Loucy (cell line): ENCODE results near the gene GOLGA1.

ENCODE experiments used
- H2AFZ ChIP-seq: fragments of 200-600 bp; sonication (generic); 2 replicates; pipeline ENCODE4 v1.6.0; 2016; ENCODE audit warnings: antibody characterized with exemption, mild to moderate bottlenecking, low read length, moderate library complexity
- H3F3A ChIP-seq: fragments of 200-600 bp; 2 replicates; pipeline ENCODE4 v1.6.0; 2016; ENCODE audit warnings: antibody characterized with exemption, low read depth, mild to moderate bottlenecking
- H3K27me3 ChIP-seq: fragments of 200-600 bp; sonication (generic); 2 replicates; pipeline ENCODE4 v1.6.1; 2014; ENCODE audit warnings: low read length, mild to moderate bottlenecking; ENCODE audit not compliant: insufficient read depth, poor library complexity, severe bottlenecking
- H3K36me3 ChIP-seq: fragments of 200-600 bp; sonication (generic); 2 replicates; pipeline ENCODE4 v1.6.1; 2016; ENCODE audit warnings: low read length; ENCODE audit not compliant: insufficient read depth
- H3K4me1 ChIP-seq: fragments of 200-600 bp; sonication (generic); 2 replicates; pipeline ENCODE4 v1.5.1; 2014; ENCODE audit warnings: low read length, mild to moderate bottlenecking; ENCODE audit not compliant: insufficient read depth, poor library complexity, severe bottlenecking
- H3K4me2 ChIP-seq: fragments of 200-600 bp; sonication (generic); 2 replicates; pipeline ENCODE4 v1.6.0; 2014; ENCODE audit warnings: antibody characterized with exemption, low read length, low read depth, mild to moderate bottlenecking; ENCODE audit not compliant: poor library complexity, severe bottlenecking
- H3K4me3 ChIP-seq: fragments of 200-600 bp; sonication (generic); 2 replicates; pipeline ENCODE4 v1.5.1; 2014; ENCODE audit warnings: low read length, mild to moderate bottlenecking, mixed read lengths; ENCODE audit not compliant: poor library complexity, severe bottlenecking
- H3K79me2 ChIP-seq: fragments of 200-600 bp; sonication (generic); 2 replicates; pipeline ENCODE4 v1.6.1; 2014; ENCODE audit warnings: low read length; ENCODE audit not compliant: insufficient read depth
- H3K9ac ChIP-seq: fragments of 200-600 bp; sonication (generic); 2 replicates; pipeline ENCODE4 v1.6.0; 2014; ENCODE audit warnings: mild to moderate bottlenecking, low read depth, low read length, moderate library complexity; ENCODE audit not compliant: poor library complexity, severe bottlenecking
- H3K9me2 ChIP-seq: fragments of 200-600 bp; sonication (generic); replicated peaks from 2 replicates; pipeline ENCODE4 v1.6.1; 2016; ENCODE audit warnings: low read depth, low read length, mixed read lengths
- H3K9me3 ChIP-seq: fragments of 200-600 bp; sonication (generic); 2 replicates; pipeline ENCODE4 v1.6.1; 2014; ENCODE audit warnings: mild to moderate bottlenecking, antibody characterized with exemption, low read length, low read depth; ENCODE audit not compliant: insufficient read depth
- H4K20me1 ChIP-seq: fragments of 200-600 bp; sonication (generic); 2 replicates; pipeline ENCODE4 v1.6.0; 2014; ENCODE audit warnings: antibody characterized with exemption, low read length, mild to moderate bottlenecking; ENCODE audit not compliant: insufficient read depth, poor library complexity, severe bottlenecking
- EZH2phosphoT487 ChIP-seq: fragments of 200-600 bp; IDR thresholded peaks from 2 replicates; pipeline ENCODE4 v1.6.1; 2018; ENCODE audit warnings: antibody characterized with exemption, mild to moderate bottlenecking, moderate library complexity, borderline replicate concordance
- TF ChIP-seq, protein P1 (sequence below): fragments of 200-600 bp; sonication (generic); conservative IDR thresholded peaks from 2 replicates; pipeline ENCODE4 v1.5.1; 2014; ENCODE audit warnings: mild to moderate bottlenecking, antibody characterized with exemption, low read length

Gene GOLGA1

DNA sequence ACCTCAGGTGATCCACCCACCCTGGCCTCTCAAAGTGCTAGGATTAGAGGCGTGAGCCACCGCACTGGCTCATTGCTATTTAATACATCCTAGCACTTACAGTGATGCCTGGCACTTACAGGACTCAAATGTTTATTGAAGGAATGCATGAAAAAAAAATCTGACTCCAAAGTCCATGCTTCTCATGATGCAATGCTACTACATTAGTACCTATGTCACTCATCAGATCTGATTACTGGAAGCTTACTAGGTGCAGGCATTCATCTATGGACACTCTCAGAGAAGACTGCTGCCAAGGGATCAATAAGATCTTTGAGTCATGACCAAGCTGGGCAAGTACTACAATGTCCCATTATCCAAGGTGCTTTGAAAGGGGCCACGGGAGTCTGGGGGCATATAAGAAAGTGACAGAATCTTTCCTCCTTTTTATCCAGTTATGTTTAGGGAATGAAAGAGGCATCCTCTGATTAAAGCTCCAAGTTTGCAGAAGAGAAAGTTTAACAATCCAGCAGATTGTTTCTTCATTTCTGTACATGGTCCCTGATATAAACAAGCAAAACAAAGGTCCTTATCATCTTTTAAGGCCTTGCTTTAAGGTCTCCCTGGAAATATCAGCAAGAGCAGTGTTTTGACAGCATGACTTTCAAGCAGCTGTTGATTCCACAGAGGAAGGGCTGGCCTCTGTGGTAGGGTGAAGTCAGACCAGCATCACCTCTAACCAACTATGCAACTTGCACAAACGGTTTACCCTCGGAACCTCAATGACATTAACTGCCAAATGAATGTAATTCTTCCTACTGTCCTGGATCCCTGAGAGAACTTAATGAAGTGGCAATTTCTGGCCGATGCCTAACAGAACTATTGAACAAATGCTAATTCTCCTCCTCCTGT lies 43.1 kb downstream of the GOLGA1 start:
- H3K4me3 ChIP-seq, result no peak overlapping the region
- peaks cover 31% of the 10 kb centered on the region; the same call in 1 of the 2 replicates for H3K36me3 ChIP-seq
- H3K79me2 ChIP-seq, result no peaks in the 10 kb centered on the region
- no peaks in the 10 kb centered on the region for H3K9me2 ChIP-seq
- H3K27me3 ChIP-seq, result no peaks in the 10 kb centered on the region
- H3F3A ChIP-seq, result no peaks in the 10 kb centered on the region
- H3K9me3 ChIP-seq, result no peaks in the 10 kb centered on the region
- H3K9ac ChIP-seq, result no peak overlapping the region
- H4K20me1 ChIP-seq, result no peaks in the 10 kb centered on the region
- H3K4me1 ChIP-seq, result no peaks in the 10 kb centered on the region
- TF ChIP-seq, protein P1, sequence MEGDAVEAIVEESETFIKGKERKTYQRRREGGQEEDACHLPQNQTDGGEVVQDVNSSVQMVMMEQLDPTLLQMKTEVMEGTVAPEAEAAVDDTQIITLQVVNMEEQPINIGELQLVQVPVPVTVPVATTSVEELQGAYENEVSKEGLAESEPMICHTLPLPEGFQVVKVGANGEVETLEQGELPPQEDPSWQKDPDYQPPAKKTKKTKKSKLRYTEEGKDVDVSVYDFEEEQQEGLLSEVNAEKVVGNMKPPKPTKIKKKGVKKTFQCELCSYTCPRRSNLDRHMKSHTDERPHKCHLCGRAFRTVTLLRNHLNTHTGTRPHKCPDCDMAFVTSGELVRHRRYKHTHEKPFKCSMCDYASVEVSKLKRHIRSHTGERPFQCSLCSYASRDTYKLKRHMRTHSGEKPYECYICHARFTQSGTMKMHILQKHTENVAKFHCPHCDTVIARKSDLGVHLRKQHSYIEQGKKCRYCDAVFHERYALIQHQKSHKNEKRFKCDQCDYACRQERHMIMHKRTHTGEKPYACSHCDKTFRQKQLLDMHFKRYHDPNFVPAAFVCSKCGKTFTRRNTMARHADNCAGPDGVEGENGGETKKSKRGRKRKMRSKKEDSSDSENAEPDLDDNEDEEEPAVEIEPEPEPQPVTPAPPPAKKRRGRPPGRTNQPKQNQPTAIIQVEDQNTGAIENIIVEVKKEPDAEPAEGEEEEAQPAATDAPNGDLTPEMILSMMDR, result no peak
- no peak for TF ChIP-seq EZH2phosphoT487
- H2AFZ ChIP-seq, result no peak overlapping the region
- H3K4me2 ChIP-seq, result no peak overlapping the region

DNA sequence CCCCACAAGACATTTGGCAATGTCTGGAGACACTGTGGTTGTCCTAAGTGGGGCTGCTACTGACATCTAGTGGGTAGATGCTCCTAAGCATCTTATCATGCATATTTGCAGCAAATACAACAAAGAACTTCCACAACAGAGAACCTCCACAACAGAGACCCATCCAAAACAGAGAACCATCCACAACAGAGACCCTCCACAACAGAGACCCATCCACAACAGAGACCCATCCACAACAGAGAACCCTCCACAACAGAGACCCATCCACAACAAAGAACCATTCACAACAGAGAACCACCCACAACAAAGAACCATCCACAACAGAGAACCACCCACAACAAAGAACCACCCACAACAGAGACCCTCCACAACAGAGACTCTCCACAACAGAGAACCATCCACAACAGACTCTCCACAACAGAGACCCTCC lies 46.1 kb downstream of the GOLGA1 start:
- Histone ChIP-seq H3K36me3 (peaks cover 31% of the 10 kb centered on the region; the same call in 1 of the 2 replicates), H2AFZ (no peak overlapping the region), H3K9me2 (no peaks in the 10 kb centered on the region), H3K9ac (no peak overlapping the region), H3K4me1 (no peaks in the 10 kb centered on the region), H3K4me2 (no peak overlapping the region), H3F3A (no peaks in the 10 kb centered on the region), H3K4me3 (no peak overlapping the region), H3K79me2 (no peaks in the 10 kb centered on the region), H3K27me3 (no peaks in the 10 kb centered on the region), H4K20me1 (no peaks in the 10 kb centered on the region), H3K9me3 (no peaks in the 10 kb centered on the region)
- no peak for TF ChIP-seq EZH2phosphoT487
- TF ChIP-seq, protein P1, result peak; percentile 66

DNA sequence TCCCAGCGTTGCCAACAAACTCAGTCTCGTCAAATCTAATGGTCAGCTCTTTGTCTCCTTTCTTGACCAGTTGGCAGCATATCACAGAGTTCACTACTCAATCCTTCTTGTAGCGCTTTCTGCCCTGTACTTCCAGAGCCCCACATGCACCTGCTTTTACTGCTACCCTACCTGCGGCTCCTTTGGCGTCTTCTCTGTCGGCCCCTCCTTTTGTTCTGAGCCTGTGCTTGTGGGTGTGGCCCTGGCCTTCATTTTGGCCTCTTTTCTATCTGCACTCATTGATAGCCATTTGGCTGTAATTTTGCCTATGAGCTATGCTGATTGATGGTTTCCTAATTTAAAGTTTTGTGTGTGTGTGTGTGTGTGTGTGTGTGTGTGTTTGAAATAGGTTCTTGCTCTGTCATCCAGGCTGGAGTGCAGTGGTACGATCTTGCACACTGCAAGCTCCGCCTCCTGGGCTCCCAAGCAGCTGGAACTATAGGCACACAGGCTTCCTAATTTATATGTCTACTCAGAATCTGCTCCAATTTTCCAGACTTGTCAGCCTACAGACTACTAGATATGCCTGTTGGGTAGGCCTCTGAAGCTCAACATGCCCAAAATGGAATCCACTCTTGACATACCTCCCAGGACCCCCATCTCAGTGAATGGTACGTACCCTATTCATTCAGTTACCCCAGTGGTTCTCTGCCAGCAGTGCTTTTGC lies 46.7 kb downstream of the GOLGA1 start:
- Histone ChIP-seq H3K79me2 (no peaks in the 10 kb centered on the region), H3K36me3 (peaks cover 36% of the 10 kb centered on the region; the same call in 1 of the 2 replicates), H3K9me2 (no peaks in the 10 kb centered on the region), H3K9ac (no peak overlapping the region), H3K9me3 (no peaks in the 10 kb centered on the region), H4K20me1 (no peaks in the 10 kb centered on the region), H3K4me1 (no peaks in the 10 kb centered on the region), H3K4me3 (no peak overlapping the region), H3K27me3 (no peaks in the 10 kb centered on the region), H3K4me2 (no peak overlapping the region), H3F3A (no peaks in the 10 kb centered on the region), H2AFZ (no peak overlapping the region)
- TF ChIP-seq, protein P1, result no peak
- no peak for TF ChIP-seq EZH2phosphoT487
